GM19397 (cell line): Measurements from ENCODE around the gene USO1.
A peak's percentile ranks its signal among the peaks of the same experiment; 100 is the strongest.
"Not testable (repeated sequence)": the region's sequence is repeated elsewhere in the genome, so short reads cannot be mapped to it uniquely, and the experiment has no call there.

ENCODE experiments used
- ATAC-seq: cut with Tn5 transposase; IDR thresholded peaks from one replicate; pipeline ENCODE4 v1.9.1; 2021; ENCODE audit warnings: mild to moderate bottlenecking, moderate library complexity; ENCODE audit not compliant: unreplicated experiment

Gene USO1

GRCh38 chr4:75724066-75724866 lies at the start of gene USO1:
TSS of gene USO1 (plus strand) at chr4:75724577. CDS start at chr4:75724820, 243 bp downstream.
- peak; percentile 90 for ATAC-seq

- no peak for ATAC-seq
These were observed 49.3 kb upstream of the USO1 start for GRCh38 chr4:75675004-75675531.

GRCh38 chr4:75678473-75678872 lies 45.9 kb upstream of the USO1 start:
- ATAC-seq = no peak

GRCh38 chr4:75678965-75679364 lies 45.4 kb upstream of the USO1 start:
- no peak for ATAC-seq

- no peak for ATAC-seq
These were observed 44.4 kb upstream of the USO1 start for GRCh38 chr4:75679876-75680575.

GRCh38 chr4:75683482-75684155 lies 40.8 kb upstream of the USO1 start:
- no peak for ATAC-seq

DNA sequence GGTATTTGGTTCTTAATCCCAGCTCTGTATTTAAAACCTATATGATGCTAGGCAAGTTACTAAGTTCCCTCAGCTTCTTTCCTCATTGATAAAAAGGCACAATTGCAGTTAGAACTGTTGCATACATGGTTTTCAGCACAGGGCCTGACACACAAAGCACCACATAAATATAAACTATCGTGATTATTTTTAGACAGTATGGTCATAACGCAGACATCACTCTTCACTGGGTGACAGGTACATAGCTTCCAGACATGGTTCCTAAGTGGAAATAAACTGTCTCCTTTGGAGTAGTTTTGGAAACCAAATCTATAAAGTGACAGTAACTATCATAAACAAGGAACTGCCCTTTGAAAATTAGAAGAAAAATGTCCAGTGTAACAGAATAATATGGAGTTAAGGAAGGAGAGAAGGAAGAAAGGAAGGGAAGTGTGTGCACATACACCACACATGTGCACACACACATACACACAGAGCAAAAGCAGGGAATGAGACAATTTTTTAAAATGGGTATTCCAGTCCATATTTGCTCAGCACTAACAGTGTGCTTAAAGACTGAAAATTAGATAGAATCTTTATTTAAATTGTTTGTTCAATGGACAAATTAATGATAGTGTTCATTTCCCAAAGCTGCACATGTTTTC lies 38.7 kb upstream of the USO1 start:
- ATAC-seq = no peak

DNA sequence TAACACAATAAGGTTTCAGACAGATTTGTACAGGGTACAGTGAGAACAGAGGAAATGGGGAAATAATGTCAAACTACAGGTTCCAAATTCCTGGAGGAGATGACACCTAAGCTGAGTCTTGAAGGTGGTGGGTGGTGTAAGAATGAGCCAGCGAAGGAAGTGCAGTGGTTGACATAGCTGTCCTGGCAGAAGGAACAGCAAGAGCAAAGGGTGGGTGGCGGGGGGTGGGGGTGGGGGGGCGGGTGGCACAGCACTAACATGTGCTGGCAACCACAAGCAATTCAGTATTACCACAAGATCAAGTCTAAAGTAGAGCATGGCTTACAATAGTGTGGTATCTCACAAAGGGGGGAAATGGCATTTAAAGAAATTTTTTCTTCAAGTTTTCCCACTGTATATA lies 38.0 kb upstream of the USO1 start:
- no peak for ATAC-seq

- not testable (repeated sequence) for ATAC-seq
These were observed 37.3 kb upstream of the USO1 start for GRCh38 chr4:75687125-75687524.

- not testable (repeated sequence) for ATAC-seq
These were observed 32.3 kb upstream of the USO1 start for GRCh38 chr4:75692066-75692465.

GRCh38 chr4:75696071-75696470 lies 28.3 kb upstream of the USO1 start:
- no peak for ATAC-seq

DNA sequence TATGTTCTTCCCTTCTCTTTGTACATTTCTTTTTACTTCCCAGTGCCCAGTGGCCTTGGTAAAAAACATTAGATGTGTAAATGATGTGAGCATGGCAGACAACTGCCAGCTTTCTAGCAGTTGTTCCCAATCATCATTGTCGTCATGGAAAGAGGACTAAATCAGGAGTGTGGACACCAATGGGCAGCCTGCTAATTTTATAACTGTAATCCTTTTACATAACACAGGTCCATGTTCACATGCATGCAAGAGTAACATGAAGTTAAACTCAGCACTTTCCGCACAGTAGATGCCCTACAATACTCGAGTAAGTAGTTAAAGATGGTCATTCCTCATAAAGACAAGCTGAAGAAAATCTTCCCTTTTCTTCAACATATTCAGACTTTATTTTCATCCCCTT lies 27.8 kb upstream of the USO1 start:
- no peak for ATAC-seq

DNA sequence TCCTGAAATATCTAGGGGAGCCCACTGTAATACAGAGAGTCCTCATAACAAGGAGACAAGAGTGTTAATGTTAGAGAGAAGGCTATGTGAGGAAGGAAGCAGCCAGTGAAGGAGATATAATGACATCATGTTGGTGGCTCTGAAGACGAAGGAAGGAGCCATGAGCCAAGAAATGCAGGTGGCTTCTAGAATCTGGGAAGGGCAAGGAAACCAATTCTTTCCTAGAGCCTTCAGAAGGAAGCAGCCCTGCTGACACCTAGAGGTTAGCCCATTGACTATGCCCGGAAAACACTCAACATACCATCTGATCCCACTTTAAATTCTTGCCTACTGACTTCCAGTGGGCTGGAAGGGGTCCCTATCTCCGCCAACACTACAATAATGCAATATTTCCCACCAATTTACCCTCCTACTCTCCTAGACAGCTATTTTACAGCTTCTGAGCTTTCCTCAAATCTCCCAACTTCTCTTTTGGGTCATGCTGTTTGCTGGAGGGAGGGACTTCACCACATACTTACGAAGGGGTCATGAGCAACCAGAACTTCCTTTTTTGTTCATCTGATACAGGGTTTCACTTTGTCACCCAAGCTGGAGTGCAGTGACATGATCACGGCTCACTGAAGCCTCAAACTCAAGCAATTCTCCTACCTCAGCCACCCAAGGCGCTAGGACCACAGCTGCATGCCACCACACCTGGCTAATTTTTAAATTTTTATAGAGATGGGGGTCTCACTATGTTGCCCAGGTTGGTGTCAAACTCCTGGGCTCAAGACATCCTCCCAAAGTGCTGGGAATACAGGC lies 26.0 kb upstream of the USO1 start:
- ATAC-seq = peak; percentile 90

GRCh38 chr4:75698963-75699228 lies 25.5 kb upstream of the USO1 start:
- ATAC-seq = peak; percentile 39

DNA sequence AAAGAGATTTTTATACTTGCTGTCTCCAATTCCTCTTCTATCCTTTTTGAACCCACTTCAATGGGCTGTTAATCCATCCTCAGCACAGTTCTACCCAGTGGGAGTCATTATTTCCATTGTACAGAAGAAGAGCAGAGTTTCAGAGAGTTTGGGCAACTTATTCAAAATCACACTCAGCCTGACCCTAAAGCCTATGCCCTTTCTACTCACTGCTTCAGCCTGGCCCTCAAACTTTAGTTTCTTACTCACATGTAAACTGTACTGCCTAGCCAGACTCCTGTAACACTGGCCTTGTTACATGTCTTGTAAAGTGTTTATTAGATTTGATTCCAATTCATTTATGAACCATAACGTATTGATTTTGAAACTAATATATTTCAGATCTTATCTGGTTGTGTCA lies 25.1 kb upstream of the USO1 start:
- ATAC-seq = no peak

- ATAC-seq = no peak
These were observed 21.4 kb upstream of the USO1 start for GRCh38 chr4:75702919-75703411.

- ATAC-seq = no peak
These were observed 19.0 kb upstream of the USO1 start for GRCh38 chr4:75705198-75705977.

GRCh38 chr4:75708218-75708691 lies 16.1 kb upstream of the USO1 start:
- no peak for ATAC-seq

DNA sequence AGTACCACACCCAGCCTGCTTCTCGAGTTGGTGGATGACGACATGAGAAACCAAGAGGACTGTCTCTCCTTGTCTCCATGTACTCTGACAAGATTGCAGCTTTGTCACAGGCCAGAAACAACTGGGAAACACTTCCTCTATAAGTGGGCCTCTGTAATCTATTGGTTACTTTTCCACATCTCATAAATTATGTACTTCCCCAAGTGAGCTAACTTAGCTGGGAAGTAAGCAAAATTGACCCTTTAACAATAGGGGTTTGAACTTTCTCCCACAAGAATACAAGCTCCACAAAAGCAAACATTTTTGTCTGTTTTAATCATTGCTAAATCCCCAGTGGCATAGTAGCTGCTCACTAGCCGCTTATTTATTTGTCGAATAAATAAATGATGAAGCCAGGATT lies 14.1 kb upstream of the USO1 start:
- no peak for ATAC-seq
